Spleen (tissue), 11 donors: ENCODE data around the gene NDE1. TPM values are rescaled to one million over a fixed set of nuclear protein-coding genes. Genes with fewer than 3 reads are reported as not detected.

Experiments
- DNase-seq: peaks from one replicate; pipeline ENCODE4 v3.0.0-alpha.2; 2020
- H3K27ac ChIP-seq, 8 donors: fragments of 200-600 bp; sonication (generic) in 7 of 8; 1 replicate in 4 of 8; 2 replicates in 4 of 8; pipeline versions ENCODE4 v1.5.0 to v1.8.0; 2016 to 2021; ENCODE audit warnings: inconsistent platforms in 4 of 8, mild to moderate bottlenecking in 4 of 8, moderate library complexity in 1 of 8
- H3K27me3 ChIP-seq, 7 donors: fragments of 200-600 bp; sonication (generic) in 6 of 7; replicated peaks in 1 of 7; 1 replicate in 4 of 7; 2 replicates in 3 of 7; pipeline versions ENCODE4 v1.5.0 to v1.8.0; 2016 to 2021; ENCODE audit warnings: inconsistent platforms in 3 of 7, mild to moderate bottlenecking in 1 of 7
- H3K36me3 ChIP-seq, 6 donors: fragments of 200-600 bp; sonication (generic) in 5 of 6; 1 replicate in 4 of 6; 2 replicates in 2 of 6; pipeline versions ENCODE4 v1.5.0 to v1.8.0; 2016 to 2021; ENCODE audit warnings: inconsistent platforms in 2 of 6
- H3K4me1 ChIP-seq, 6 donors: fragments of 200-600 bp; sonication (generic) in 5 of 6; 1 replicate in 3 of 6; 2 replicates in 3 of 6; pipeline versions ENCODE4 v1.5.0 to v1.8.0; 2016 to 2021; ENCODE audit warnings: inconsistent platforms in 3 of 6
- H3K4me3 ChIP-seq, 8 donors: fragments of 200-600 bp; sonication (generic) in 7 of 8; 1 replicate in 4 of 8; 2 replicates in 4 of 8; pipeline versions ENCODE4 v1.5.0 to v1.8.0; 2016 to 2021; ENCODE audit warnings: inconsistent platforms in 4 of 8, mild to moderate bottlenecking in 4 of 8, moderate library complexity in 2 of 8
- H3K9me3 ChIP-seq, 8 donors: fragments of 200-600 bp; sonication (generic) in 7 of 8; 1 replicate in 4 of 8; 2 replicates in 4 of 8; pipeline versions ENCODE4 v1.5.0 to v1.8.0; 2016 to 2021; ENCODE audit warnings: inconsistent platforms in 4 of 8
- POLR2A ChIP-seq, 3 donors: fragments of 450-650 bp; IDR thresholded peaks; one replicate each; pipeline ENCODE4 v1.5.1; 2017; ENCODE audit warnings: antibody characterized with exemption in 3 of 3, mild to moderate bottlenecking in 1 of 3
- POLR2AphosphoS5 ChIP-seq, 3 donors: sonication (generic); formaldehyde crosslinking; IDR thresholded peaks; one replicate each; pipeline ENCODE4 v1.5.1; 2017; ENCODE audit warnings: antibody characterized with exemption in 3 of 3
- WGBS, 5 donors: extraction: QIAGEN DNeasy Blood & Tissue Kit in 3 of 5; methylation state at CpG; one replicate each; pipeline versions ENCODE4 v1.1.5 to v1.1.7; 2013 to 2018; 5-methylcytosine and 5-hydroxymethylcytosine counted together
- intact Hi-C: fragments of 100-400 bp; cut with DNase I; formaldehyde crosslinking; loops from one replicate; pipeline ENCODE4 v1.15.0; 2023; ENCODE audit warnings: low total_unique reads
- polyA plus RNA-seq, 3 donors: library from polyadenylated mRNA; stranded (reverse); fragments of 200-250 nt; gene quantifications; one replicate each; pipeline ENCODE4 v1.2.1, GENCODE V29; 2013
- total RNA-seq, 7 donors: library from RNA; depleted of rRNA in 3 of 7; stranded (reverse); fragments of >200 nt in 3 of 7; fragmentation: NEBNext Ultra II Directional in 4 of 7; extraction: Animal tissue kit (Norgen Biotek cat#: 25700) in 4 of 7; gene quantifications; one replicate each; pipeline versions ENCODE4 v1.1.0 to v1.2.1, GENCODE V29; 2016 to 2021
- TF ChIP-seq, protein P1 (sequence below), 11 experiments: fragments of 200-600 bp in 7 of 11; fragments of 450-650 bp in 4 of 11; sonication (generic) in 4 of 11; IDR thresholded peaks in 8 of 11; conservative IDR thresholded peaks in 3 of 11; 1 replicate in 7 of 11; 2 replicates in 4 of 11; pipeline versions ENCODE4 v1.4.0 to v1.8.0; 2016 to 2021; ENCODE audit warnings: antibody characterized with exemption in 11 of 11, inconsistent platforms in 4 of 11, mild to moderate bottlenecking in 1 of 11
- donor health status: healthy with polysubstance abuse.
- donor health status: DM: no; HTN: no; CAD: no; lungs with moderate emphysema.
- donor health status: DM: no; HTN: no; CAD: no.
- donor health status: Bipolar disorder and iron deficiency.
- donor health status: healthy.
- donor health status: DM: no; HTN: no; CAD: no.
- donor health status: DM: yes; HTN: yes; CAD: no.

Gene NDE1
- total and polyA plus RNA-seq, 10 donors, result 8.7 to 69.6 (median 57.5) TPM

DNA sequence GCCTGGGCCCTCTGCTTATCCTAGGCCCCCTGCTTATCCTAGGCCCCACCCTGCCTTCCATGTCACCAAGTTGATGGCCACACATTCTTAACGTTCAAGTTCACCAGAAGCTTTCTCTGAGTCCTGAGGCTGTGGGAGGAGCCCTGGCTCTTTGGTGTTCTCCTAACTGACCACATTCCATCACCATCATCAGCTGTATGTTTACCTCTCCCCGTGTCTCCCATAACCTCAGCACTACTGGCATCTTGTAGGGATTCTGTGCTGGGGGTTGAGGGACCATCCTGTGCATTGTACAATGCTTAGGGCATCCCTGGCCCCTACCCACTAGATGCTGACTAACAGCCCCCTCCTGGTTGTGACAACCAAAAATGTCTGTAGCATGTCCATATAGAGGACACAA, 99.3 kb downstream of the NDE1 start:
- intact Hi-C loops, result no loop called here
- Histone ChIP-seq H3K4me3 (no peak overlapping the region), H3K36me3 (peaks cover 0 to 94% (median 12%) of the 10 kb centered on the region in 6 donors), H3K9me3 (no peaks in the 10 kb centered on the region), H3K27ac (no peak overlapping the region), H3K4me1 (peaks cover 0 to 10% (median 0%) of the 10 kb centered on the region in 6 donors), H3K27me3 (no peaks in the 10 kb centered on the region)
- WGBS, 5 donors, result 55 to 80% (median 64%) methylated on average over 2 of the region's 2 CpGs
- no peak for DNase-seq
- TF ChIP-seq POLR2A (IDR thresholded peaks at IDR 0.05) (no peak), POLR2AphosphoS5 (IDR thresholded peaks at IDR 0.05) (no peak)
- TF ChIP-seq, protein P1, sequence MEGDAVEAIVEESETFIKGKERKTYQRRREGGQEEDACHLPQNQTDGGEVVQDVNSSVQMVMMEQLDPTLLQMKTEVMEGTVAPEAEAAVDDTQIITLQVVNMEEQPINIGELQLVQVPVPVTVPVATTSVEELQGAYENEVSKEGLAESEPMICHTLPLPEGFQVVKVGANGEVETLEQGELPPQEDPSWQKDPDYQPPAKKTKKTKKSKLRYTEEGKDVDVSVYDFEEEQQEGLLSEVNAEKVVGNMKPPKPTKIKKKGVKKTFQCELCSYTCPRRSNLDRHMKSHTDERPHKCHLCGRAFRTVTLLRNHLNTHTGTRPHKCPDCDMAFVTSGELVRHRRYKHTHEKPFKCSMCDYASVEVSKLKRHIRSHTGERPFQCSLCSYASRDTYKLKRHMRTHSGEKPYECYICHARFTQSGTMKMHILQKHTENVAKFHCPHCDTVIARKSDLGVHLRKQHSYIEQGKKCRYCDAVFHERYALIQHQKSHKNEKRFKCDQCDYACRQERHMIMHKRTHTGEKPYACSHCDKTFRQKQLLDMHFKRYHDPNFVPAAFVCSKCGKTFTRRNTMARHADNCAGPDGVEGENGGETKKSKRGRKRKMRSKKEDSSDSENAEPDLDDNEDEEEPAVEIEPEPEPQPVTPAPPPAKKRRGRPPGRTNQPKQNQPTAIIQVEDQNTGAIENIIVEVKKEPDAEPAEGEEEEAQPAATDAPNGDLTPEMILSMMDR (IDR thresholded peaks at IDR 0.05 in 8 of 11, conservative IDR thresholded peaks at IDR 0.05 in 3 of 11), result no peak

DNA sequence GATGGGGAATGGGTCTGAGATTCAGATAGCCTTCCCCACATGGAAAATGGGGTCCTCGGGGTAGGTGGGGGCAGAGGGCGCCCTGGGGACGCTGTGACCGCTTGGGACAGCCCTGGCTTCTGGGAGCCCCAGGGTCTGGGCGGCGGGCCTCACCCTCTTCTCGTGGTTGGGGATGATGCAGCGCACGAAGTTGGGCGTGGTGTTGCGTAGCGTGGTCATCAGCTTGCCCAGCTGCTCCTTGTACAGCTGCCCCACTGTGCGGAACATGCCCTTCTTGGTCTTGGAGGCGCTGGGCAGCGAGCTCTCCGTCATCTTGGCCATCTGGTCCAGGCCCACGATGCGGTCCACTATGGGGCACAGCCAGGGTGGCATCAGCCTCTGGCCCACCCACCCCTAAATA, 99.9 kb downstream of the NDE1 start:
- TF ChIP-seq, protein P1 (IDR thresholded peaks at IDR 0.05 in 8 of 11, conservative IDR thresholded peaks at IDR 0.05 in 3 of 11), result no peak
- peak in 2 of 3 donors; percentile 30 to 31 for TF ChIP-seq POLR2AphosphoS5 (IDR thresholded peaks at IDR 0.05)
- 81 to 91% (median 89%) methylated on average over 9 to 18 of the region's 18 CpGs for WGBS, 5 donors
- peaks cover 0 to 4% (median 0%) of the 10 kb centered on the region in 6 donors for H3K4me1 ChIP-seq
- no peaks in the 10 kb centered on the region for H3K27me3 ChIP-seq
- intact Hi-C loops, result no loop called here
- peaks cover 0 to 93% (median 12%) of the 10 kb centered on the region in 6 donors for H3K36me3 ChIP-seq
- no peak overlapping the region for H3K4me3 ChIP-seq
- DNase-seq, result no peak
- no peak overlapping the region for H3K27ac ChIP-seq
- H3K9me3 ChIP-seq, result peaks cover 0 to 2% (median 0%) of the 10 kb centered on the region in 8 donors

DNA sequence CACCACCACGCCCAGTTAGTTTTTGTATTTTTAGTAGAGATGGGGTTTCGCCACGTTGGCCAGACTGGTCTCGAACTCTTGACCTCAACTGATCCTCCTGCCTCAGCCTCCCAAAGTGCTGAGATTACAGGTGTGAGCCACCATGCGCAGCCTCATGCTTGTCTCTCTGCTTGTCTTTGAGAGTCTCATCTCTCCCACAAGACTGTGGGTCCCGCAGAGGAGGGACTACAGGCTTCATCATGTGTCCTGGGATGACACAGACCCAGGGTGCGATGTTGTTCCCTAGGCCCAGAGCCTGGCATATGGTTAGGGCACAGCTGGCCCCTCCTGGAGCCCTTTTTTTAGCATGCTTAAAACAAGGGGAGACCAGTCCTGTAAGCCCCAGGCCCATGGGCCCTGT, 101.9 kb downstream of the NDE1 start:
- intact Hi-C loops, result no loop called here
- TF ChIP-seq, protein P1 (IDR thresholded peaks at IDR 0.05 in 8 of 11, conservative IDR thresholded peaks at IDR 0.05 in 3 of 11), result no peak
- no peak for TF ChIP-seq POLR2AphosphoS5 (IDR thresholded peaks at IDR 0.05)
- TF ChIP-seq POLR2A (IDR thresholded peaks at IDR 0.05), result no peak
- Histone ChIP-seq H3K9me3 (peaks cover 0 to 4% (median 0%) of the 10 kb centered on the region in 8 donors), H3K27ac (no peak overlapping the region), H3K4me1 (no peaks in the 10 kb centered on the region), H3K4me3 (no peak overlapping the region), H3K27me3 (peaks cover 0 to 1% (median 0%) of the 10 kb centered on the region in 7 donors), H3K36me3 (peaks cover 0 to 87% (median 11%) of the 10 kb centered on the region in 6 donors)
- DNase-seq, result no peak
- WGBS, 5 donors, result 82 to 96% (median 95%) methylated on average over 7 of the region's 7 CpGs

DNA sequence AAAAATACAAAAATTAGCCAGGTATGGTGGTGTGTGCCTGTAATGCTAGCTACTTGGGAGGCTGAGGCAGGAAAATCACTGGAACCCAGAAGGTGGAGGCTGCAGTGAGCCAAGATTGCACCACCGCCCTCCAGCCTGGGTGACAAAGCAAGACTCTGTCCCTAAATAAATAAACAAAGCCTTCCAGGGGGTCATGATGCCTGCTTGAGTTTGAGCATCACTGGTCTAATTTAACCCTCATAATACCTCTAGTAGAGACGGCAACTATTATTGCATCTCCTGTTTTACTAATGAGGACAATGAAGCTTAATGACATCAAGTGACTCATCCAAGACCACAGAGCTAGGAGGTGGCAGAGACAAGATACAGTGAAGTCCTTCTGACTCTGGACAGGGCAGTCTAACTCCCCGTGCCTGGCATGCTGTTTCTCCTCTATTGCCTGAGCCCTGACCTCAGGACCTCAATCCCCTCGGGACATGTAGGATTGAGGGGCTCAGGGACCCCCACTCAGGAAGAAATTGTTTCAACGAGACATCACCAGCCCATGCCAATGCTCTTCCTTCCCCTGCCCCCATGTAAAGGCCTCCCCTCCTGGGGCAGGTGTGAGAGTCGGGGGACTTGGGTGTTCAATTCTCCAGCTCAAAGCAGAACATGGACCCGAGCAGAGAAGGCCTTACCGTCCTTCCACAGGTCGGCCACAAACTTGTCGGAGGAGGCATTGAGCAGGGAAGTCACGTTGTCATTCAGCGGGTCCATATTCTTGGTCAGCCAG, 102.9 kb downstream of the NDE1 start:
- no peak for DNase-seq
- intact Hi-C loops, result no loop called here
- WGBS, 5 donors, result 77 to 90% (median 86%) methylated on average over 10 to 12 of the region's 12 CpGs
- no peak overlapping the region for H3K4me3 ChIP-seq
- TF ChIP-seq, protein P1 (IDR thresholded peaks at IDR 0.05 in 8 of 11, conservative IDR thresholded peaks at IDR 0.05 in 3 of 11), result no peak
- TF ChIP-seq POLR2A (IDR thresholded peaks at IDR 0.05) (no peak), POLR2AphosphoS5 (IDR thresholded peaks at IDR 0.05) (peak in 1 of 3 donors; percentile 24)
- peaks cover 0 to 4% (median 0%) of the 10 kb centered on the region in 8 donors for H3K9me3 ChIP-seq
- H3K27me3 ChIP-seq, result peaks cover 0 to 11% (median 0%) of the 10 kb centered on the region in 7 donors
- H3K36me3 ChIP-seq, result peaks cover 0 to 85% (median 6%) of the 10 kb centered on the region in 6 donors
- H3K27ac ChIP-seq, result no peak overlapping the region
- H3K4me1 ChIP-seq, result no peaks in the 10 kb centered on the region
